GM23338 (cell line): Measurements from ENCODE around the gene LEKR1.

Experiments
- CREB1 ChIP-seq: fragments of 250-450 bp; sonication (Bioruptor Pico); IDR thresholded peaks from 2 replicates; pipeline ENCODE4 v1.5.0; 2020; ENCODE audit warnings: low read depth, mild to moderate bottlenecking, moderate library complexity
- EZH2 ChIP-seq: fragments of 200-600 bp; sonication (generic); IDR thresholded peaks from one replicate; pipeline ENCODE4 v1.8.0; 2017; ENCODE audit warnings: antibody characterized with exemption, mild to moderate bottlenecking, low read depth; ENCODE audit not compliant: unreplicated experiment
- EZH2phosphoT487 ChIP-seq: fragments of 200-600 bp; sonication (generic); IDR thresholded peaks from one replicate; pipeline ENCODE4 v1.8.1; 2018; ENCODE audit warnings: antibody characterized with exemption; ENCODE audit not compliant: unreplicated experiment
- JUNB ChIP-seq: IDR thresholded peaks from one replicate; pipeline ENCODE4 v1.6.1; 2016; ENCODE audit warnings: antibody characterized with exemption; ENCODE audit not compliant: unreplicated experiment
- NANOG ChIP-seq: IDR thresholded peaks from 2 replicates; pipeline ENCODE4 v1.6.1; 2016; ENCODE audit warnings: antibody characterized with exemption, borderline replicate concordance
- POLR2AphosphoS5 ChIP-seq: IDR thresholded peaks from 2 replicates; pipeline ENCODE4 v1.6.1; 2016; ENCODE audit warnings: antibody characterized with exemption, low read depth
- STAT1 ChIP-seq: IDR thresholded peaks from one replicate; pipeline ENCODE4 v1.6.1; 2016; ENCODE audit warnings: antibody characterized with exemption; ENCODE audit not compliant: unreplicated experiment
- ZNF114 ChIP-seq: fragments of 250-450 bp; sonication (Bioruptor Pico); IDR thresholded peaks from 2 replicates; pipeline ENCODE4 v1.5.0; 2020; ENCODE audit warnings: mild to moderate bottlenecking, moderate library complexity
- ZNF331 ChIP-seq: fragments of 250-450 bp; sonication (Bioruptor Pico); IDR thresholded peaks from 2 replicates; pipeline ENCODE4 v1.5.0; 2020; ENCODE audit warnings: low read depth, mild to moderate bottlenecking, moderate library complexity
- TF ChIP-seq, protein P1 (sequence below), 2 experiments: fragments of 200-600 bp in 1 of 2; sonication (generic) in 1 of 2; conservative IDR thresholded peaks; 2 replicates each; pipeline versions ENCODE4 v1.5.1 to v1.6.1; 2016 to 2017; ENCODE audit warnings: antibody characterized with exemption in 2 of 2, low read depth in 2 of 2, mild to moderate bottlenecking in 2 of 2, moderate library complexity in 1 of 2
- TF ChIP-seq, protein P2 (sequence below): IDR thresholded peaks from one replicate; pipeline ENCODE4 v1.6.1; 2018; ENCODE audit warnings: antibody characterized with exemption; ENCODE audit not compliant: unreplicated experiment
- TF ChIP-seq, protein P3 (sequence below): IDR thresholded peaks from 2 replicates; pipeline ENCODE4 v1.6.1; 2016; ENCODE audit warnings: antibody characterized with exemption

DNA sequence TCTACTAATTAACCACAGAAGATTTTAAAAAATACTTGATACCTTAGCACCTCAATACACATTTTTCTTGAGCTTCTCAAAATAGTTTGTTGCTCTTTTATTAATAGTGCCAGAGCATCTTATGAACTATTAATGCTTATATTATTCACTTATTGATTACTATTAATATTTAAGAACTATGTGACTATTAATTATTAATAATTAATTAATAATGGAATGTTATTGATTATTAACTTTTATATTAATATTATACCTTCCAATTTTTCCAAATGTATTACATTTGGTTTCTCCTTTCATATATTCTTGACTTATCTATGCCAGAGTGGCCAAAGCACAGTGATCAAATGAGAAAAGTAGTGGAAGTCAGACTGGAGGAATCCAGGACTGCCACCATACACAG lies 195.5 kb downstream of the LEKR1 start:
- TF ChIP-seq EZH2 (no peak), POLR2AphosphoS5 (no peak), EZH2phosphoT487 (no peak), CREB1 (CRISPR knock-in tag) (no peak), STAT1 (no peak), JUNB (no peak), ZNF331 (CRISPR knock-in tag) (no peak), NANOG (no peak), ZNF114 (CRISPR knock-in tag) (no peak)
- TF ChIP-seq, protein P1, sequence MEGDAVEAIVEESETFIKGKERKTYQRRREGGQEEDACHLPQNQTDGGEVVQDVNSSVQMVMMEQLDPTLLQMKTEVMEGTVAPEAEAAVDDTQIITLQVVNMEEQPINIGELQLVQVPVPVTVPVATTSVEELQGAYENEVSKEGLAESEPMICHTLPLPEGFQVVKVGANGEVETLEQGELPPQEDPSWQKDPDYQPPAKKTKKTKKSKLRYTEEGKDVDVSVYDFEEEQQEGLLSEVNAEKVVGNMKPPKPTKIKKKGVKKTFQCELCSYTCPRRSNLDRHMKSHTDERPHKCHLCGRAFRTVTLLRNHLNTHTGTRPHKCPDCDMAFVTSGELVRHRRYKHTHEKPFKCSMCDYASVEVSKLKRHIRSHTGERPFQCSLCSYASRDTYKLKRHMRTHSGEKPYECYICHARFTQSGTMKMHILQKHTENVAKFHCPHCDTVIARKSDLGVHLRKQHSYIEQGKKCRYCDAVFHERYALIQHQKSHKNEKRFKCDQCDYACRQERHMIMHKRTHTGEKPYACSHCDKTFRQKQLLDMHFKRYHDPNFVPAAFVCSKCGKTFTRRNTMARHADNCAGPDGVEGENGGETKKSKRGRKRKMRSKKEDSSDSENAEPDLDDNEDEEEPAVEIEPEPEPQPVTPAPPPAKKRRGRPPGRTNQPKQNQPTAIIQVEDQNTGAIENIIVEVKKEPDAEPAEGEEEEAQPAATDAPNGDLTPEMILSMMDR (conservative IDR thresholded peaks at IDR 0.05; ENCODE audit: low read depth in 2 of 2) = no peak
- TF ChIP-seq, protein P2, sequence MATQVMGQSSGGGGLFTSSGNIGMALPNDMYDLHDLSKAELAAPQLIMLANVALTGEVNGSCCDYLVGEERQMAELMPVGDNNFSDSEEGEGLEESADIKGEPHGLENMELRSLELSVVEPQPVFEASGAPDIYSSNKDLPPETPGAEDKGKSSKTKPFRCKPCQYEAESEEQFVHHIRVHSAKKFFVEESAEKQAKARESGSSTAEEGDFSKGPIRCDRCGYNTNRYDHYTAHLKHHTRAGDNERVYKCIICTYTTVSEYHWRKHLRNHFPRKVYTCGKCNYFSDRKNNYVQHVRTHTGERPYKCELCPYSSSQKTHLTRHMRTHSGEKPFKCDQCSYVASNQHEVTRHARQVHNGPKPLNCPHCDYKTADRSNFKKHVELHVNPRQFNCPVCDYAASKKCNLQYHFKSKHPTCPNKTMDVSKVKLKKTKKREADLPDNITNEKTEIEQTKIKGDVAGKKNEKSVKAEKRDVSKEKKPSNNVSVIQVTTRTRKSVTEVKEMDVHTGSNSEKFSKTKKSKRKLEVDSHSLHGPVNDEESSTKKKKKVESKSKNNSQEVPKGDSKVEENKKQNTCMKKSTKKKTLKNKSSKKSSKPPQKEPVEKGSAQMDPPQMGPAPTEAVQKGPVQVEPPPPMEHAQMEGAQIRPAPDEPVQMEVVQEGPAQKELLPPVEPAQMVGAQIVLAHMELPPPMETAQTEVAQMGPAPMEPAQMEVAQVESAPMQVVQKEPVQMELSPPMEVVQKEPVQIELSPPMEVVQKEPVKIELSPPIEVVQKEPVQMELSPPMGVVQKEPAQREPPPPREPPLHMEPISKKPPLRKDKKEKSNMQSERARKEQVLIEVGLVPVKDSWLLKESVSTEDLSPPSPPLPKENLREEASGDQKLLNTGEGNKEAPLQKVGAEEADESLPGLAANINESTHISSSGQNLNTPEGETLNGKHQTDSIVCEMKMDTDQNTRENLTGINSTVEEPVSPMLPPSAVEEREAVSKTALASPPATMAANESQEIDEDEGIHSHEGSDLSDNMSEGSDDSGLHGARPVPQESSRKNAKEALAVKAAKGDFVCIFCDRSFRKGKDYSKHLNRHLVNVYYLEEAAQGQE = no peak
- TF ChIP-seq, protein P3, sequence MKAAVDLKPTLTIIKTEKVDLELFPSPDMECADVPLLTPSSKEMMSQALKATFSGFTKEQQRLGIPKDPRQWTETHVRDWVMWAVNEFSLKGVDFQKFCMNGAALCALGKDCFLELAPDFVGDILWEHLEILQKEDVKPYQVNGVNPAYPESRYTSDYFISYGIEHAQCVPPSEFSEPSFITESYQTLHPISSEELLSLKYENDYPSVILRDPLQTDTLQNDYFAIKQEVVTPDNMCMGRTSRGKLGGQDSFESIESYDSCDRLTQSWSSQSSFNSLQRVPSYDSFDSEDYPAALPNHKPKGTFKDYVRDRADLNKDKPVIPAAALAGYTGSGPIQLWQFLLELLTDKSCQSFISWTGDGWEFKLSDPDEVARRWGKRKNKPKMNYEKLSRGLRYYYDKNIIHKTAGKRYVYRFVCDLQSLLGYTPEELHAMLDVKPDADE = no peak
